GM19351 (cell line): Measurements from ENCODE around the gene NMT1.

Experiments used
- ATAC-seq: cut with Tn5 transposase; IDR thresholded peaks from one replicate; pipeline ENCODE4 v1.9.1; 2021; ENCODE audit warnings: mild to moderate bottlenecking, moderate library complexity; ENCODE audit not compliant: unreplicated experiment

NMT1 gene

GRCh38 chr17:45149037-45149668, 88.0 kb downstream of the NMT1 start:
- ATAC-seq = no peak

GRCh38 chr17:45149669-45150664, 88.8 kb downstream of the NMT1 start:
- ATAC-seq = no peak

- no peak for ATAC-seq
Measured at GRCh38 chr17:45150911-45151809, 90.0 kb downstream of the NMT1 start.

GRCh38 chr17:45155029-45155428, 93.9 kb downstream of the NMT1 start:
- no peak for ATAC-seq

- ATAC-seq = no peak
Measured at GRCh38 chr17:45155483-45155882, 94.4 kb downstream of the NMT1 start.

- no peak for ATAC-seq
Measured at GRCh38 chr17:45156242-45156641, 95.1 kb downstream of the NMT1 start.
